Loucy (cell line): ENCODE results near the gene SMARCB1.

ENCODE experiments used
- H2AFZ ChIP-seq: fragments of 200-600 bp; sonication (generic); 2 replicates; pipeline ENCODE4 v1.6.0; 2016; ENCODE audit warnings: antibody characterized with exemption, mild to moderate bottlenecking, low read length, moderate library complexity
- H3F3A ChIP-seq: fragments of 200-600 bp; 2 replicates; pipeline ENCODE4 v1.6.0; 2016; ENCODE audit warnings: antibody characterized with exemption, low read depth, mild to moderate bottlenecking
- H3K27me3 ChIP-seq: fragments of 200-600 bp; sonication (generic); 2 replicates; pipeline ENCODE4 v1.6.1; 2014; ENCODE audit warnings: low read length, mild to moderate bottlenecking; ENCODE audit not compliant: insufficient read depth, poor library complexity, severe bottlenecking
- H3K36me3 ChIP-seq: fragments of 200-600 bp; sonication (generic); 2 replicates; pipeline ENCODE4 v1.6.1; 2016; ENCODE audit warnings: low read length; ENCODE audit not compliant: insufficient read depth
- H3K4me1 ChIP-seq: fragments of 200-600 bp; sonication (generic); 2 replicates; pipeline ENCODE4 v1.5.1; 2014; ENCODE audit warnings: low read length, mild to moderate bottlenecking; ENCODE audit not compliant: insufficient read depth, poor library complexity, severe bottlenecking
- H3K4me2 ChIP-seq: fragments of 200-600 bp; sonication (generic); 2 replicates; pipeline ENCODE4 v1.6.0; 2014; ENCODE audit warnings: antibody characterized with exemption, low read length, low read depth, mild to moderate bottlenecking; ENCODE audit not compliant: poor library complexity, severe bottlenecking
- H3K4me3 ChIP-seq: fragments of 200-600 bp; sonication (generic); 2 replicates; pipeline ENCODE4 v1.5.1; 2014; ENCODE audit warnings: low read length, mild to moderate bottlenecking, mixed read lengths; ENCODE audit not compliant: poor library complexity, severe bottlenecking
- H3K79me2 ChIP-seq: fragments of 200-600 bp; sonication (generic); 2 replicates; pipeline ENCODE4 v1.6.1; 2014; ENCODE audit warnings: low read length; ENCODE audit not compliant: insufficient read depth
- H3K9ac ChIP-seq: fragments of 200-600 bp; sonication (generic); 2 replicates; pipeline ENCODE4 v1.6.0; 2014; ENCODE audit warnings: mild to moderate bottlenecking, low read depth, low read length, moderate library complexity; ENCODE audit not compliant: poor library complexity, severe bottlenecking
- H3K9me2 ChIP-seq: fragments of 200-600 bp; sonication (generic); replicated peaks from 2 replicates; pipeline ENCODE4 v1.6.1; 2016; ENCODE audit warnings: low read depth, low read length, mixed read lengths
- H3K9me3 ChIP-seq: fragments of 200-600 bp; sonication (generic); 2 replicates; pipeline ENCODE4 v1.6.1; 2014; ENCODE audit warnings: mild to moderate bottlenecking, antibody characterized with exemption, low read length, low read depth; ENCODE audit not compliant: insufficient read depth
- H4K20me1 ChIP-seq: fragments of 200-600 bp; sonication (generic); 2 replicates; pipeline ENCODE4 v1.6.0; 2014; ENCODE audit warnings: antibody characterized with exemption, low read length, mild to moderate bottlenecking; ENCODE audit not compliant: insufficient read depth, poor library complexity, severe bottlenecking
- EZH2phosphoT487 ChIP-seq: fragments of 200-600 bp; IDR thresholded peaks from 2 replicates; pipeline ENCODE4 v1.6.1; 2018; ENCODE audit warnings: antibody characterized with exemption, mild to moderate bottlenecking, moderate library complexity, borderline replicate concordance
- TF ChIP-seq, protein P1 (sequence below): fragments of 200-600 bp; sonication (generic); conservative IDR thresholded peaks from 2 replicates; pipeline ENCODE4 v1.5.1; 2014; ENCODE audit warnings: mild to moderate bottlenecking, antibody characterized with exemption, low read length

Gene SMARCB1

GRCh38 chr22:23837911-23838680, 51.3 kb downstream of the SMARCB1 start:
- H3F3A ChIP-seq, result no peaks in the 10 kb centered on the region

GRCh38 chr22:23838681-23839468, 52.1 kb downstream of the SMARCB1 start, which contains the start of gene DERL3:
Gene DERL3, minus strand, starts transcription at chr22:23839006. Its CDS starts 19 bp downstream, at chr22:23838987.
- TF ChIP-seq, protein P1, sequence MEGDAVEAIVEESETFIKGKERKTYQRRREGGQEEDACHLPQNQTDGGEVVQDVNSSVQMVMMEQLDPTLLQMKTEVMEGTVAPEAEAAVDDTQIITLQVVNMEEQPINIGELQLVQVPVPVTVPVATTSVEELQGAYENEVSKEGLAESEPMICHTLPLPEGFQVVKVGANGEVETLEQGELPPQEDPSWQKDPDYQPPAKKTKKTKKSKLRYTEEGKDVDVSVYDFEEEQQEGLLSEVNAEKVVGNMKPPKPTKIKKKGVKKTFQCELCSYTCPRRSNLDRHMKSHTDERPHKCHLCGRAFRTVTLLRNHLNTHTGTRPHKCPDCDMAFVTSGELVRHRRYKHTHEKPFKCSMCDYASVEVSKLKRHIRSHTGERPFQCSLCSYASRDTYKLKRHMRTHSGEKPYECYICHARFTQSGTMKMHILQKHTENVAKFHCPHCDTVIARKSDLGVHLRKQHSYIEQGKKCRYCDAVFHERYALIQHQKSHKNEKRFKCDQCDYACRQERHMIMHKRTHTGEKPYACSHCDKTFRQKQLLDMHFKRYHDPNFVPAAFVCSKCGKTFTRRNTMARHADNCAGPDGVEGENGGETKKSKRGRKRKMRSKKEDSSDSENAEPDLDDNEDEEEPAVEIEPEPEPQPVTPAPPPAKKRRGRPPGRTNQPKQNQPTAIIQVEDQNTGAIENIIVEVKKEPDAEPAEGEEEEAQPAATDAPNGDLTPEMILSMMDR, result no peak
- TF ChIP-seq EZH2phosphoT487, result no peak
- Histone ChIP-seq H3K79me2 (peaks cover 13% of the 10 kb centered on the region; the same call in 1 of the 2 replicates), H3K9me3 (no peaks in the 10 kb centered on the region), H3K27me3 (no peaks in the 10 kb centered on the region), H3K36me3 (peaks cover 35% of the 10 kb centered on the region; the same call in 1 of the 2 replicates), H2AFZ (peak within 1 kb of the TSS; percentile 86), H3K4me3 (peak within 1 kb of the TSS; percentile 80), H3K9ac (peak within 1 kb of the TSS; percentile 83), H3K9me2 (no peaks in the 10 kb centered on the region), H4K20me1 (no peaks in the 10 kb centered on the region), H3K4me2 (peak within 1 kb of the TSS; percentile 76), H3K4me1 (peaks cover 11% of the 10 kb centered on the region), H3F3A (no peaks in the 10 kb centered on the region)

More at GRCh38 chr22:23837911-23838680, 51.3 kb downstream of the SMARCB1 start:
- Histone ChIP-seq H3K4me1 (peaks cover 11% of the 10 kb centered on the region), H3K9ac (peak overlapping the region; percentile 62), H3K9me3 (no peaks in the 10 kb centered on the region), H2AFZ (no peak overlapping the region), H3K27me3 (no peaks in the 10 kb centered on the region), H3K79me2 (peaks cover 13% of the 10 kb centered on the region; the same call in 1 of the 2 replicates), H3K9me2 (no peaks in the 10 kb centered on the region), H3K4me2 (peak overlapping the region; percentile 75), H3K4me3 (peak overlapping the region; percentile 80), H4K20me1 (no peaks in the 10 kb centered on the region), H3K36me3 (peaks cover 42% of the 10 kb centered on the region; the same call in 1 of the 2 replicates)
- TF ChIP-seq, protein P1, result no peak
- TF ChIP-seq EZH2phosphoT487, result no peak

GRCh38 chr22:23840026-23840425, 53.3 kb downstream of the SMARCB1 start:
- TF ChIP-seq, protein P1, result no peak
- no peak for TF ChIP-seq EZH2phosphoT487

More at GRCh38 chr22:23840026-23840425, 53.3 kb downstream of the SMARCB1 start:
- Histone ChIP-seq H3K4me2 (peak overlapping the region; percentile 76), H3K36me3 (peaks cover 25% of the 10 kb centered on the region; the same call in 1 of the 2 replicates), H2AFZ (no peak overlapping the region), H4K20me1 (no peaks in the 10 kb centered on the region), H3K9me3 (no peaks in the 10 kb centered on the region), H3K4me3 (peak overlapping the region; percentile 71), H3K9ac (peak overlapping the region; percentile 83), H3K4me1 (peaks cover 19% of the 10 kb centered on the region), H3F3A (no peaks in the 10 kb centered on the region), H3K9me2 (no peaks in the 10 kb centered on the region), H3K79me2 (peaks cover 13% of the 10 kb centered on the region; the same call in 1 of the 2 replicates), H3K27me3 (no peaks in the 10 kb centered on the region)
